HepG2 (cell line): ENCODE results near the gene ZSWIM8. TPM values are rescaled to one million over a fixed set of nuclear protein-coding genes. Genes with fewer than 3 reads are reported as not detected.

Source experiments
- ATAC-seq: fragments of 200-7000 bp; cut with Tn5 transposase; 3 replicates; pipeline ENCODE4 v1.9.1; 2020; ENCODE audit warnings: mild to moderate bottlenecking, moderate library complexity
- BruUV-seq: library from RNA; stranded (reverse); fragments of 400-500 nt; replicated peaks from 2 replicates; lab custom pipeline; 2021; lab: Mats Ljungman, UMichigan
- CTCF ChIA-PET: fragments of 300-600 bp; formaldehyde crosslinking; extraction: SDS; loops from one replicate; lab custom pipeline; 2021; ENCODE audit warnings: low total read pairs, inconsistent platforms, low intra/inter-chr PET ratio; lab: Yijun Ruan, JAX
- POLR2A ChIA-PET: fragments of 350-600 bp; sonication (Branson Sonifier 250); formaldehyde crosslinking; loops from one replicate; lab custom pipeline; 2020; ENCODE audit warnings: antibody characterized with exemption, inconsistent platforms; lab: Yijun Ruan, JAX
- DNase-seq: peaks from one replicate; pipeline ENCODE4 v3.0.0-alpha.2; 2015; ENCODE audit warnings: low spot score
- FAIRE-seq: peaks from 3 replicates; lab custom pipeline; 2011; peaks lifted over from hg19 to GRCh38; lab: Jason Lieb, UNC
- H2AFZ ChIP-seq: one replicate; pipeline ENCODE4 v1.6.1; 2011; ENCODE audit warnings: low read length, inconsistent platforms
- H3K27ac ChIP-seq: fragments of 300-600 bp; 3 replicates; pipeline ENCODE4 v1.8.0; 2011; ENCODE audit warnings: mixed run types, mild to moderate bottlenecking, mixed read lengths, low read length, inconsistent platforms; ENCODE audit not compliant: insufficient read depth; ENCODE audit errors: extremely low read length
- H3K27me3 ChIP-seq, 2 experiments: fragments of 200-600 bp in 1 of 2; 2 replicates in 1 of 2; 3 replicates in 1 of 2; pipeline versions ENCODE4 v1.6.0 to v1.8.0; 2011; ENCODE audit warnings: low read length in 2 of 2, mild to moderate bottlenecking in 2 of 2, moderate library complexity in 2 of 2, inconsistent platforms in 1 of 2; ENCODE audit not compliant: insufficient read depth in 2 of 2, control insufficient read depth in 1 of 2
- H3K36me3 ChIP-seq, 2 experiments: fragments of 200-600 bp in 1 of 2; replicated peaks in 1 of 2; 2 replicates in 1 of 2; 3 replicates in 1 of 2; pipeline versions ENCODE4 v1.5.1 to v1.8.0; 2011; ENCODE audit warnings: low read length in 2 of 2, inconsistent platforms in 1 of 2; ENCODE audit not compliant: insufficient read depth in 2 of 2, control insufficient read depth in 1 of 2
- H3K4me1 ChIP-seq: 2 replicates; pipeline ENCODE4 v1.5.1; 2012; ENCODE audit warnings: low read length, inconsistent platforms; ENCODE audit not compliant: insufficient read depth
- H3K4me2 ChIP-seq: 2 replicates; pipeline ENCODE4 v1.6.0; 2011; ENCODE audit warnings: low read depth, low read length, inconsistent platforms
- H3K4me3 ChIP-seq, 3 experiments: fragments of 200-600 bp in 1 of 3; sonication (generic), shearing (Covaris generic) in 1 of 3; replicated peaks in 1 of 3; 2 replicates each; pipeline ENCODE4 v1.5.1; 2011 to 2016; ENCODE audit warnings: low read length in 3 of 3, inconsistent platforms in 2 of 3, low read depth in 2 of 3, mild to moderate bottlenecking in 2 of 3, control low read depth in 1 of 3, mixed read lengths in 1 of 3; ENCODE audit not compliant: insufficient read depth in 1 of 3
- H3K79me2 ChIP-seq: one replicate; pipeline ENCODE4 v1.6.1; 2011; ENCODE audit warnings: low read length, inconsistent platforms; ENCODE audit not compliant: insufficient read depth
- H3K9ac ChIP-seq: 2 replicates; pipeline ENCODE4 v1.6.0; 2011; ENCODE audit warnings: mild to moderate bottlenecking, low read depth, low read length, inconsistent platforms; ENCODE audit not compliant: insufficient read depth
- H3K9me3 ChIP-seq: 2 replicates; pipeline ENCODE4 v1.5.1; 2012; ENCODE audit warnings: mild to moderate bottlenecking, low read length
- H4K20me1 ChIP-seq: 2 replicates; pipeline ENCODE4 v1.6.0; 2011; ENCODE audit warnings: inconsistent platforms, mild to moderate bottlenecking, low read length, moderate library complexity; ENCODE audit not compliant: insufficient read depth
- DNMT1 ChIP-seq: sonication (generic); formaldehyde crosslinking; IDR thresholded peaks from 2 replicates; pipeline ENCODE4 v1.5.1; 2020; ENCODE audit warnings: mild to moderate bottlenecking, missing genetic modification reagents
- KDM4B ChIP-seq: sonication (generic); formaldehyde crosslinking; IDR thresholded peaks from 2 replicates; pipeline ENCODE4 v1.4.0; 2020; ENCODE audit warnings: missing genetic modification reagents
- MEIS1 ChIP-seq: sonication (generic); formaldehyde crosslinking; IDR thresholded peaks from 2 replicates; pipeline ENCODE4 v1.9.0; 2021; ENCODE audit warnings: mild to moderate bottlenecking, missing genetic modification reagents, moderate library complexity, borderline replicate concordance
- SMAD1 ChIP-seq: sonication (generic); formaldehyde crosslinking; IDR thresholded peaks from 2 replicates; pipeline ENCODE4 v1.4.0; 2020; ENCODE audit warnings: missing genetic modification reagents, low read depth, mild to moderate bottlenecking, borderline replicate concordance
- SMC3 ChIP-seq: IDR thresholded peaks from 2 replicates; pipeline ENCODE4 v1.6.1; 2011; ENCODE audit warnings: low read length, improper control_type of control experiment
- SOX5 ChIP-seq: IDR thresholded peaks from 2 replicates; pipeline ENCODE4 v1.6.1; 2016; ENCODE audit warnings: borderline replicate concordance
- TEAD3 ChIP-seq: optimal IDR thresholded peaks from 2 replicates; pipeline ENCODE3; 2016; ENCODE audit warnings: borderline replicate concordance
- TFDP1 ChIP-seq: IDR thresholded peaks from 2 replicates; pipeline ENCODE4 v1.6.1; 2016; ENCODE audit warnings: missing compliant biosample characterization, missing genetic modification reagents, borderline replicate concordance
- ZBTB39 ChIP-seq: sonication (generic); formaldehyde crosslinking; IDR thresholded peaks from 2 replicates; pipeline ENCODE4 v1.5.0; 2020; ENCODE audit warnings: missing genetic modification reagents
- ZBTB49 ChIP-seq: sonication (generic); formaldehyde crosslinking; IDR thresholded peaks from 2 replicates; pipeline ENCODE4 v1.4.0; 2020; ENCODE audit warnings: missing genetic modification reagents, borderline replicate concordance
- ZNF18 ChIP-seq: sonication (generic); formaldehyde crosslinking; IDR thresholded peaks from 2 replicates; pipeline ENCODE4 v1.8.0; 2022; ENCODE audit warnings: mild to moderate bottlenecking, missing genetic modification reagents; ENCODE audit not compliant: insufficient replicate concordance
- ZNF3 ChIP-seq: IDR thresholded peaks from 2 replicates; pipeline ENCODE4 v1.7.0; 2017; ENCODE audit warnings: inconsistent platforms
- ZNF501 ChIP-seq: sonication (generic); formaldehyde crosslinking; IDR thresholded peaks from 2 replicates; pipeline ENCODE4 v1.5.1; 2020; ENCODE audit warnings: mild to moderate bottlenecking, moderate library complexity, missing genetic modification reagents
- ZNF619 ChIP-seq: sonication (generic); formaldehyde crosslinking; IDR thresholded peaks from 2 replicates; pipeline ENCODE4 v1.4.0; 2020; ENCODE audit warnings: mild to moderate bottlenecking, missing genetic modification reagents
- ZNF678 ChIP-seq: sonication (generic); formaldehyde crosslinking; IDR thresholded peaks from 2 replicates; pipeline ENCODE4 v1.4.0; 2020; ENCODE audit warnings: mild to moderate bottlenecking, missing genetic modification reagents
- ZNF773 ChIP-seq: sonication (generic); formaldehyde crosslinking; IDR thresholded peaks from 2 replicates; pipeline ENCODE4 v1.4.0; 2020; ENCODE audit warnings: missing genetic modification reagents, borderline replicate concordance
- WGBS: methylation state at CpG from one replicate; pipeline ENCODE4 v1.1.6; 2017; ENCODE audit warnings: low lambda C conversion rate; 5-methylcytosine and 5-hydroxymethylcytosine counted together
- in situ Hi-C: cut with HindIII; loops from 2 replicates; pipeline ENCODE4 v1.10.0; 2017; ENCODE audit warnings: low pct_unique_long_range_greater_than_20kb; ENCODE audit not compliant: extremely low pct_ligation_motif_present
- intact Hi-C: fragments of 100-400 bp; cut with micrococcal nuclease; formaldehyde crosslinking; loops from one replicate; pipeline ENCODE4 v1.10.0; 2022; ENCODE audit not compliant: unreplicated experiment
- polyA plus RNA-seq, 8 experiments: library from polyadenylated mRNA; depleted of rRNA in 3 of 8; stranded (reverse) in 7 of 8; unstranded in 1 of 8; fragments of >200 nt; fragmentation: Illumina TruSeq in 4 of 8; extraction: Trizol in 4 of 8; gene quantifications; 2 replicates each; pipeline versions ENCODE4 v1.2.1 to v1.2.3, GENCODE V29; 2011 to 2016; ENCODE audit warnings: low read depth in 4 of 8, missing spikeins in 1 of 8, mixed read lengths in 1 of 8; ENCODE audit not compliant: insufficient read depth in 1 of 8
- total RNA-seq, 5 experiments: library from RNA; depleted of rRNA; stranded (reverse); fragments of >200 nt; fragmentation: Illumina TruSeq; extraction: Trizol; gene quantifications; 2 replicates each; pipeline ENCODE4 v1.2.3, GENCODE V29; 2016; ENCODE audit warnings: low read depth in 1 of 5

ZSWIM8 gene
- total and polyA plus RNA-seq, 2 of the 13 experiments (the other 11 are each of a cell fraction or from before 2014, with no cell fraction given): 39.9 to 98.2 TPM

GRCh38 chr10:73810735-73811465 is 25.5 kb downstream of the ZSWIM8 start (continued):
- TF ChIP-seq DNMT1 (no peak), KDM4B (CRISPR knock-in tag) (no peak), ZBTB39 (no peak), ZNF619 (CRISPR knock-in tag) (no peak), ZNF18 (CRISPR knock-in tag) (peak; percentile 25)

- Histone ChIP-seq H4K20me1 (no peaks in the 10 kb centered on the region), H3K4me2 (no peak overlapping the region), H3K9ac (no peak overlapping the region), H3K9me3 (no peaks in the 10 kb centered on the region)
- ATAC-seq (no peak), DNase-seq (no peak), FAIRE-seq (no peak)
- WGBS: 95% methylated on average over 4 of the region's 4 CpGs
- in situ Hi-C loops: no loop called here
- TF ChIP-seq ZNF3 (CRISPR knock-in tag) (no peak), SMAD1 (CRISPR knock-in tag) (no peak), ZNF773 (CRISPR knock-in tag) (no peak), ZNF678 (CRISPR knock-in tag) (no peak), TEAD3 (CRISPR knock-in tag) (no peak), SMC3 (no peak), SOX5 (CRISPR knock-in tag) (no peak), MEIS1 (CRISPR knock-in tag) (no peak), ZNF501 (CRISPR knock-in tag) (no peak), ZBTB49 (CRISPR knock-in tag) (no peak), TFDP1 (no peak)
- TF ChIP-seq, all 625 proteins: peak for 0
- BruUV-seq: no TSS peak
- peaks cover 21% of the 10 kb centered on the region for H3K4me1 ChIP-seq
- H3K4me3 ChIP-seq: no peak overlapping the region
- POLR2A ChIA-PET: interaction anchor here (1.4 to 1.7 kb wide), 2 partner anchors 26 to 27 kb away, joined by 3 to 9 read pairs; no protein-coding TSS in a partner anchor
- H3K79me2 ChIP-seq: peaks cover 3% of the 10 kb centered on the region
- H2AFZ ChIP-seq: no peak overlapping the region
- CTCF ChIA-PET: no interaction called here
- H3K36me3 ChIP-seq: peaks cover 3 to 29% of the 10 kb centered on the region in 2 experiments
- H3K27ac ChIP-seq: peak overlapping the region; percentile 13
- intact Hi-C loops: no loop called here
- H3K27me3 ChIP-seq: no peaks in the 10 kb centered on the region; a peak in 1 of 5 replicates
Measured at GRCh38 chr10:73812657-73813056, 27.3 kb downstream of the ZSWIM8 start.
